ENCODE measurements around the gene HSPA13. TPM values are rescaled to one million over a fixed set of nuclear protein-coding genes. Genes with fewer than 3 reads are reported as not detected.

Gene HSPA13
- polyA plus RNA-seq, 1 donor (not counting 4 experiments of a cell fraction or from before 2014, with no cell fraction given): 16.1 TPM

- FAIRE-seq (no peak), DNase-seq (ENCODE audit: low read depth, low spot score) (no peak)
- H3K79me2 ChIP-seq (ENCODE audit: control insufficient read depth, insufficient read depth, low read length): no peaks in the 10 kb centered on the region
- no peaks in the 10 kb centered on the region for H3K9me1 ChIP-seq (ENCODE audit: control insufficient read depth, extremely low read depth, insufficient read depth, low read length)
- dilution Hi-C loops (cut with MboI; ENCODE audit: extremely low pct_ligation_motif_present, low sequenced_read_pairs): no loop called here
- no peak overlapping the region for H3K9ac ChIP-seq (ENCODE audit: control insufficient read depth, extremely low read depth, insufficient read depth, low read length)
- H3K27me3 ChIP-seq (ENCODE audit: control insufficient read depth, extremely low read depth, insufficient read depth, low read length): no peaks in the 10 kb centered on the region
- H4K20me1 ChIP-seq (ENCODE audit: control insufficient read depth, extremely low read depth, insufficient read depth, low read length): no peaks in the 10 kb centered on the region
- H3K36me3 ChIP-seq (ENCODE audit: control insufficient read depth in 2 of 2, extremely low read depth in 1 of 2, insufficient read depth in 2 of 2, low read length in 2 of 2): no peaks in the 10 kb centered on the region
- H3K27ac ChIP-seq (ENCODE audit: control insufficient read depth, insufficient read depth, low read length): no peak overlapping the region
- no peak for TF ChIP-seq EZH2 (IDR thresholded peaks at IDR 0.05; ENCODE audit: low read length)
- TF ChIP-seq, protein P1, sequence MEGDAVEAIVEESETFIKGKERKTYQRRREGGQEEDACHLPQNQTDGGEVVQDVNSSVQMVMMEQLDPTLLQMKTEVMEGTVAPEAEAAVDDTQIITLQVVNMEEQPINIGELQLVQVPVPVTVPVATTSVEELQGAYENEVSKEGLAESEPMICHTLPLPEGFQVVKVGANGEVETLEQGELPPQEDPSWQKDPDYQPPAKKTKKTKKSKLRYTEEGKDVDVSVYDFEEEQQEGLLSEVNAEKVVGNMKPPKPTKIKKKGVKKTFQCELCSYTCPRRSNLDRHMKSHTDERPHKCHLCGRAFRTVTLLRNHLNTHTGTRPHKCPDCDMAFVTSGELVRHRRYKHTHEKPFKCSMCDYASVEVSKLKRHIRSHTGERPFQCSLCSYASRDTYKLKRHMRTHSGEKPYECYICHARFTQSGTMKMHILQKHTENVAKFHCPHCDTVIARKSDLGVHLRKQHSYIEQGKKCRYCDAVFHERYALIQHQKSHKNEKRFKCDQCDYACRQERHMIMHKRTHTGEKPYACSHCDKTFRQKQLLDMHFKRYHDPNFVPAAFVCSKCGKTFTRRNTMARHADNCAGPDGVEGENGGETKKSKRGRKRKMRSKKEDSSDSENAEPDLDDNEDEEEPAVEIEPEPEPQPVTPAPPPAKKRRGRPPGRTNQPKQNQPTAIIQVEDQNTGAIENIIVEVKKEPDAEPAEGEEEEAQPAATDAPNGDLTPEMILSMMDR (optimal IDR thresholded peaks at IDR 0.05 in 1 of 3, IDR thresholded peaks at IDR 0.05 in 1 of 3, conservative IDR thresholded peaks at IDR 0.05 in 1 of 3; ENCODE audit: extremely low read depth in 1 of 3, insufficient read depth in 2 of 3, low read length in 3 of 3): no peak
- H3K4me3 ChIP-seq (ENCODE audit: control insufficient read depth in 2 of 3, extremely low read depth in 1 of 3, insufficient read depth in 2 of 3, low read depth in 1 of 3, low read length in 3 of 3): no peak overlapping the region
- H3K9me3 ChIP-seq (ENCODE audit: control insufficient read depth, low read depth, low read length): no peaks in the 10 kb centered on the region
- peaks cover 7% of the 10 kb centered on the region for H3K4me1 ChIP-seq (ENCODE audit: control insufficient read depth, extremely low read depth, insufficient read depth, low read length)
- no peak overlapping the region for H3K4me2 ChIP-seq (ENCODE audit: control insufficient read depth, extremely low read depth, insufficient read depth, low read depth, low read length)
- H2AFZ ChIP-seq (ENCODE audit: control insufficient read depth, low read length): no peak overlapping the region
Measured at GRCh38 chr21:14354515-14354914, 28.4 kb downstream of the HSPA13 start.

GRCh38 chr21:14353726-14354125 lies 29.2 kb downstream of the HSPA13 start:
- Histone ChIP-seq H3K9me1 (ENCODE audit: control insufficient read depth, extremely low read depth, insufficient read depth, low read length) (no peaks in the 10 kb centered on the region), H3K36me3 (ENCODE audit: control insufficient read depth in 2 of 2, extremely low read depth in 1 of 2, insufficient read depth in 2 of 2, low read length in 2 of 2) (no peaks in the 10 kb centered on the region), H4K20me1 (ENCODE audit: control insufficient read depth, extremely low read depth, insufficient read depth, low read length) (no peaks in the 10 kb centered on the region), H3K9me3 (ENCODE audit: control insufficient read depth, low read depth, low read length) (no peaks in the 10 kb centered on the region), H3K27me3 (ENCODE audit: control insufficient read depth, extremely low read depth, insufficient read depth, low read length) (no peaks in the 10 kb centered on the region), H3K4me2 (ENCODE audit: control insufficient read depth, extremely low read depth, insufficient read depth, low read depth, low read length) (no peak overlapping the region), H3K79me2 (ENCODE audit: control insufficient read depth, insufficient read depth, low read length) (no peaks in the 10 kb centered on the region), H3K4me1 (ENCODE audit: control insufficient read depth, extremely low read depth, insufficient read depth, low read length) (peaks cover 7% of the 10 kb centered on the region), H3K27ac (ENCODE audit: control insufficient read depth, insufficient read depth, low read length) (no peak overlapping the region), H3K4me3 (ENCODE audit: control insufficient read depth in 2 of 3, extremely low read depth in 1 of 3, insufficient read depth in 2 of 3, low read depth in 1 of 3, low read length in 3 of 3) (no peak overlapping the region), H3K9ac (ENCODE audit: control insufficient read depth, extremely low read depth, insufficient read depth, low read length) (no peak overlapping the region), H2AFZ (ENCODE audit: control insufficient read depth, low read length) (no peak overlapping the region)
- DNase-seq (ENCODE audit: low read depth, low spot score) (no peak), FAIRE-seq (no peak)
- TF ChIP-seq EZH2 (IDR thresholded peaks at IDR 0.05; ENCODE audit: low read length): no peak
- TF ChIP-seq, protein P1 (optimal IDR thresholded peaks at IDR 0.05 in 1 of 3, IDR thresholded peaks at IDR 0.05 in 1 of 3, conservative IDR thresholded peaks at IDR 0.05 in 1 of 3; ENCODE audit: extremely low read depth in 1 of 3, insufficient read depth in 2 of 3, low read length in 3 of 3): no peak
- dilution Hi-C loops (cut with MboI; ENCODE audit: extremely low pct_ligation_motif_present, low sequenced_read_pairs): no loop called here

Data from keratinocyte (primary cell).